Adrenal gland (tissue), 5 donors: ENCODE data around the gene PCDH9.

Experiments
- POLR2A ChIP-seq, 2 donors: fragments of 450-650 bp; IDR thresholded peaks; one replicate each; pipeline ENCODE4 v1.6.1; 2017; ENCODE audit warnings: antibody characterized with exemption in 2 of 2, mild to moderate bottlenecking in 2 of 2, moderate library complexity in 1 of 2
- TF ChIP-seq, protein P1 (sequence below), 6 experiments: fragments of 450-650 bp in 4 of 6; fragments of 200-600 bp in 2 of 6; sonication (generic) in 1 of 6; IDR thresholded peaks; 1 replicate in 5 of 6; 2 replicates in 1 of 6; pipeline versions ENCODE4 v1.5.1 to v1.8.0; 2016 to 2021; ENCODE audit warnings: antibody characterized with exemption in 6 of 6, mild to moderate bottlenecking in 2 of 6, moderate library complexity in 1 of 6
- donor health status: DM: no; HTN: no; CAD: no.

DNA sequence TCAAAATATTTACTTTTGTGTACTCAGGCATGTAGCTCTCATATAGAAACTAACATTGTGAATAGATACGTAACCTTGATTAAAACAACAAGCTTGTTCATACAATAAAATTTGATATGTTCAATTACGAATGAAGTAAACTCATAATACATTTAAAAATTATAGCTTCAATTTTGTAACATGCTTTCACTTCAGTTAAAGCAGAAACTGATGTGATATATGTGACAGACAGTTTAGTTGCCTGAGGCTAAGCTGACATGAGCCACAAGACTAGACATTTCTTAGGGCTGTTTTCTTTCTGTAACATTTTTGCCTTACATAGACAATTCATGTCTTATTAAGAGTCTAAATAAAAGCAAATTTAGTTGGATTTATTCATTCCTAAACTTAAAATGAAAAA is 526.0 kb downstream of the PCDH9 start:
- TF ChIP-seq, protein P1, sequence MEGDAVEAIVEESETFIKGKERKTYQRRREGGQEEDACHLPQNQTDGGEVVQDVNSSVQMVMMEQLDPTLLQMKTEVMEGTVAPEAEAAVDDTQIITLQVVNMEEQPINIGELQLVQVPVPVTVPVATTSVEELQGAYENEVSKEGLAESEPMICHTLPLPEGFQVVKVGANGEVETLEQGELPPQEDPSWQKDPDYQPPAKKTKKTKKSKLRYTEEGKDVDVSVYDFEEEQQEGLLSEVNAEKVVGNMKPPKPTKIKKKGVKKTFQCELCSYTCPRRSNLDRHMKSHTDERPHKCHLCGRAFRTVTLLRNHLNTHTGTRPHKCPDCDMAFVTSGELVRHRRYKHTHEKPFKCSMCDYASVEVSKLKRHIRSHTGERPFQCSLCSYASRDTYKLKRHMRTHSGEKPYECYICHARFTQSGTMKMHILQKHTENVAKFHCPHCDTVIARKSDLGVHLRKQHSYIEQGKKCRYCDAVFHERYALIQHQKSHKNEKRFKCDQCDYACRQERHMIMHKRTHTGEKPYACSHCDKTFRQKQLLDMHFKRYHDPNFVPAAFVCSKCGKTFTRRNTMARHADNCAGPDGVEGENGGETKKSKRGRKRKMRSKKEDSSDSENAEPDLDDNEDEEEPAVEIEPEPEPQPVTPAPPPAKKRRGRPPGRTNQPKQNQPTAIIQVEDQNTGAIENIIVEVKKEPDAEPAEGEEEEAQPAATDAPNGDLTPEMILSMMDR (IDR thresholded peaks at IDR 0.05), result no peak
- no peak for TF ChIP-seq POLR2A (IDR thresholded peaks at IDR 0.05)
